ENCODE measurements around the gene FAM9A.
"Not testable (repeated sequence)": the region's sequence is repeated elsewhere in the genome, so short reads cannot be mapped to it uniquely, and the experiment has no call there.

The FAM9A gene

GRCh38 chrX:8782595-8782994 lies 18.6 kb downstream of the FAM9A start:
- Histone ChIP-seq H2AFZ (ENCODE audit: low read length) (no peak overlapping the region), H3K4me3 (ENCODE audit: low read depth, low read length, poor library complexity, severe bottlenecking) (no peak overlapping the region), H3K9ac (ENCODE audit: low read length) (no peak overlapping the region), H3K4me1 (ENCODE audit: insufficient read depth, low read length, severe bottlenecking) (no peaks in the 10 kb centered on the region), H3K79me2 (ENCODE audit: insufficient read depth, low read length) (no peaks in the 10 kb centered on the region), H3K9me3 (ENCODE audit: low read length) (no peaks in the 10 kb centered on the region), H3K27ac (ENCODE audit: low read depth, low read length, poor library complexity, severe bottlenecking) (no peak overlapping the region), H3K9me2 (ENCODE audit: low read depth, low read length) (no peaks in the 10 kb centered on the region), H4K20me1 (ENCODE audit: insufficient read depth, low read length) (no peaks in the 10 kb centered on the region), H3F3A (ENCODE audit: insufficient read depth, low read length) (no peaks in the 10 kb centered on the region), H3K4me2 (ENCODE audit: low read length) (peak overlapping the region; percentile 45; the same call in 1 of the 2 replicates), H3K27me3 (ENCODE audit: insufficient read depth, low read length) (no peaks in the 10 kb centered on the region), H3K36me3 (ENCODE audit: insufficient read depth, low read length) (no peaks in the 10 kb centered on the region)
- no peak for TF ChIP-seq EZH2 (IDR thresholded peaks at IDR 0.05; ENCODE audit: borderline replicate concordance, low read length)
- no peak for TF ChIP-seq CTCF (IDR thresholded peaks at IDR 0.05; ENCODE audit: low read length)

GRCh38 chrX:8781921-8782320 lies 19.3 kb downstream of the FAM9A start:
- not testable (repeated sequence) for H3K9me2 ChIP-seq (ENCODE audit: low read depth, low read length); H3F3A ChIP-seq (ENCODE audit: insufficient read depth, low read length); H3K4me3 ChIP-seq (ENCODE audit: low read depth, low read length, poor library complexity, severe bottlenecking); H3K79me2 ChIP-seq (ENCODE audit: insufficient read depth, low read length); H3K27me3 ChIP-seq (ENCODE audit: insufficient read depth, low read length); H3K9ac ChIP-seq (ENCODE audit: low read length); H2AFZ ChIP-seq (ENCODE audit: low read length); H3K9me3 ChIP-seq (ENCODE audit: low read length); H4K20me1 ChIP-seq (ENCODE audit: insufficient read depth, low read length); H3K4me2 ChIP-seq (ENCODE audit: low read length); H3K27ac ChIP-seq (ENCODE audit: low read depth, low read length, poor library complexity, severe bottlenecking); H3K4me1 ChIP-seq (ENCODE audit: insufficient read depth, low read length, severe bottlenecking); H3K36me3 ChIP-seq (ENCODE audit: insufficient read depth, low read length)

GRCh38 chrX:8773117-8773516 lies 28.1 kb downstream of the FAM9A start:
- Histone ChIP-seq H3K4me3 (ENCODE audit: low read depth, low read length, poor library complexity, severe bottlenecking) (no peak overlapping the region), H3F3A (ENCODE audit: insufficient read depth, low read length) (no peaks in the 10 kb centered on the region), H3K9ac (ENCODE audit: low read length) (no peak overlapping the region), H2AFZ (ENCODE audit: low read length) (no peak overlapping the region), H3K79me2 (ENCODE audit: insufficient read depth, low read length) (no peaks in the 10 kb centered on the region), H3K27ac (ENCODE audit: low read depth, low read length, poor library complexity, severe bottlenecking) (no peak overlapping the region), H3K4me2 (ENCODE audit: low read length) (no peak overlapping the region), H3K9me2 (ENCODE audit: low read depth, low read length) (no peaks in the 10 kb centered on the region), H4K20me1 (ENCODE audit: insufficient read depth, low read length) (no peaks in the 10 kb centered on the region), H3K36me3 (ENCODE audit: insufficient read depth, low read length) (no peaks in the 10 kb centered on the region), H3K27me3 (ENCODE audit: insufficient read depth, low read length) (no peaks in the 10 kb centered on the region), H3K4me1 (ENCODE audit: insufficient read depth, low read length, severe bottlenecking) (no peaks in the 10 kb centered on the region), H3K9me3 (ENCODE audit: low read length) (no peaks in the 10 kb centered on the region)
- TF ChIP-seq EZH2 (IDR thresholded peaks at IDR 0.05; ENCODE audit: borderline replicate concordance, low read length) (no peak), CTCF (IDR thresholded peaks at IDR 0.05; ENCODE audit: low read length) (no peak)

GRCh38 chrX:8760021-8760420 lies 41.2 kb downstream of the FAM9A start:
- no peaks in the 10 kb centered on the region for H3K4me1 ChIP-seq (ENCODE audit: insufficient read depth, low read length, severe bottlenecking)
- no peak overlapping the region for H3K9ac ChIP-seq (ENCODE audit: low read length)
- no peaks in the 10 kb centered on the region for H3F3A ChIP-seq (ENCODE audit: insufficient read depth, low read length)
- no peaks in the 10 kb centered on the region for H3K36me3 ChIP-seq (ENCODE audit: insufficient read depth, low read length)
- H4K20me1 ChIP-seq (ENCODE audit: insufficient read depth, low read length): no peaks in the 10 kb centered on the region
- H3K4me2 ChIP-seq (ENCODE audit: low read length): no peak overlapping the region
- no peaks in the 10 kb centered on the region for H3K9me3 ChIP-seq (ENCODE audit: low read length)
- H3K4me3 ChIP-seq (ENCODE audit: low read depth, low read length, poor library complexity, severe bottlenecking): no peak overlapping the region
- no peaks in the 10 kb centered on the region for H3K79me2 ChIP-seq (ENCODE audit: insufficient read depth, low read length)
- H3K27me3 ChIP-seq (ENCODE audit: insufficient read depth, low read length): no peaks in the 10 kb centered on the region
- no peak overlapping the region for H3K27ac ChIP-seq (ENCODE audit: low read depth, low read length, poor library complexity, severe bottlenecking)
- H2AFZ ChIP-seq (ENCODE audit: low read length): no peak overlapping the region
- TF ChIP-seq EZH2 (IDR thresholded peaks at IDR 0.05; ENCODE audit: borderline replicate concordance, low read length) (no peak), CTCF (IDR thresholded peaks at IDR 0.05; ENCODE audit: low read length) (no peak)
- H3K9me2 ChIP-seq (ENCODE audit: low read depth, low read length): no peaks in the 10 kb centered on the region

GRCh38 chrX:8758706-8759105 lies 42.5 kb downstream of the FAM9A start:
- H3K9me2 ChIP-seq (ENCODE audit: low read depth, low read length); H3F3A ChIP-seq (ENCODE audit: insufficient read depth, low read length); H2AFZ ChIP-seq (ENCODE audit: low read length); H3K9me3 ChIP-seq (ENCODE audit: low read length); H3K4me1 ChIP-seq (ENCODE audit: insufficient read depth, low read length, severe bottlenecking); H3K9ac ChIP-seq (ENCODE audit: low read length); H3K4me3 ChIP-seq (ENCODE audit: low read depth, low read length, poor library complexity, severe bottlenecking); H4K20me1 ChIP-seq (ENCODE audit: insufficient read depth, low read length); H3K4me2 ChIP-seq (ENCODE audit: low read length); H3K27ac ChIP-seq (ENCODE audit: low read depth, low read length, poor library complexity, severe bottlenecking); H3K79me2 ChIP-seq (ENCODE audit: insufficient read depth, low read length); H3K36me3 ChIP-seq (ENCODE audit: insufficient read depth, low read length); H3K27me3 ChIP-seq (ENCODE audit: insufficient read depth, low read length): not testable (repeated sequence)

Measured in OCI-LY1 (cell line).